ENCODE data around the gene NFKBIE.

Gene NFKBIE

GRCh38 chr6:44297063-44298038, 32.0 kb upstream of the NFKBIE start:
- peak; percentile 57 for DNase-seq

GRCh38 chr6:44294832-44295791, 29.8 kb upstream of the NFKBIE start:
- DNase-seq: no peak

- no peak for DNase-seq
These were observed 27.5 kb upstream of the NFKBIE start for GRCh38 chr6:44292661-44293365.

- DNase-seq: no peak
These were observed 26.5 kb upstream of the NFKBIE start for GRCh38 chr6:44291841-44292240.

GRCh38 chr6:44289726-44290260, 24.4 kb upstream of the NFKBIE start:
- DNase-seq: no peak

GRCh38 chr6:44286747-44287146, 21.4 kb upstream of the NFKBIE start:
- no peak for DNase-seq

GRCh38 chr6:44286285-44286565, 20.9 kb upstream of the NFKBIE start:
- DNase-seq: no peak

GRCh38 chr6:44285552-44286284, 20.4 kb upstream of the NFKBIE start:
- DNase-seq: no peak

- no peak for DNase-seq
These were observed 19.5 kb upstream of the NFKBIE start for GRCh38 chr6:44284867-44285266.

GRCh38 chr6:44284121-44284520, 18.8 kb upstream of the NFKBIE start:
- DNase-seq: no peak

- no peak for DNase-seq
These were observed 13.7 kb upstream of the NFKBIE start for GRCh38 chr6:44278774-44279697.

GRCh38 chr6:44278315-44278714, 13.0 kb upstream of the NFKBIE start:
- DNase-seq: no peak

- no peak for DNase-seq
These were observed 12.4 kb upstream of the NFKBIE start for GRCh38 chr6:44277763-44278162.

- DNase-seq: no peak
These were observed 11.6 kb upstream of the NFKBIE start for GRCh38 chr6:44276667-44277640.

- no peak for DNase-seq
These were observed 10.6 kb upstream of the NFKBIE start for GRCh38 chr6:44275749-44276648.

GRCh38 chr6:44275271-44275748, 10.0 kb upstream of the NFKBIE start:
- DNase-seq: no peak

- DNase-seq: no peak
These were observed 8.3 kb upstream of the NFKBIE start for GRCh38 chr6:44273617-44274016.

GRCh38 chr6:44272999-44273566, 7.7 kb upstream of the NFKBIE start:
- DNase-seq: no peak

All from femur (tissue), 1 donor.